HG02678 (cell line): Measurements from ENCODE around the gene LRMDA.

Experiments used
- ATAC-seq: cut with Tn5 transposase; IDR thresholded peaks from one replicate; pipeline ENCODE4 v1.9.1; 2021; ENCODE audit warnings: mild to moderate bottlenecking, moderate library complexity; ENCODE audit not compliant: unreplicated experiment

LRMDA gene

DNA sequence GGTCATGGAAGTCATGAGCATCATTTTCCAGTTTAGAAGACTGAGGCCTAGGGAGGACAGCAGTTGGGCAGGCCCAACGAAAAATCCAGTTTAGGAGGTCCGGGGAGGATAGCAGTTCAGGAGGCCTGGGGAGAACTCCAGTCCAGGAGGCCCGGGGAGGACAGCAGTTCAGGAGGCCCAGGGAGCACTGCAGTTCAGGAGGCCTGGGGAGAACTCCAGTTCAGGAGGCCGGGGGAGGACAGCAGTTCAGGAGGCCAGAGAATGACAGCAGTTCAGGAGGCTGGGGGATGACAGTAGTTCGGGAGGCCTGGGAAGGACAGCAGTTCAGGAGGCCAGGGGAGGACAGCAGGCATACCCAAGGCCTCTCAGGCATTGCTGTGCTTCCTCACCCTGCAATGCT is 453.4 kb downstream of the LRMDA start:
- no peak for ATAC-seq

DNA sequence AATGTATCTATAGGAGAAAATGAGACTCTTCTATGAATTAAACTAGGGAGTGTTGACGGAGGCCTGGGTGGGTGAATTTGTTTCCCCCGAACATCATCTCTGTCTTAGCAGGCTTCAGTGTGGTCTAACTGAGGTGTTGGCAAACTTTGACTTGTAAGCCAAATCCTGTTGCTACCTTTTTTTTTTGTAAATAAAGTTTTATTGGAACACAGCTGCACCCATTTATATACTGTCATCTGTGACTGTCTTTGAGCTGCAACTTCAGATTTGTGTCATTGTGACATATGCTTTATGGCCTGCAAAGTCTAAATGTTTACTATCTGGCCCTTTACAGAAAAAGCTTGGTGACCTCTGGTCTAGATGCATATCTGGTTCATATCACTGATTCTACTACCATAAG is 455.9 kb downstream of the LRMDA start:
- no peak for ATAC-seq

GRCh38 chr10:75887992-75888680 is 456.7 kb downstream of the LRMDA start:
- ATAC-seq, result no peak

GRCh38 chr10:75889051-75889450 is 457.6 kb downstream of the LRMDA start:
- ATAC-seq, result no peak

GRCh38 chr10:75894761-75895160 is 463.3 kb downstream of the LRMDA start:
- no peak for ATAC-seq

DNA sequence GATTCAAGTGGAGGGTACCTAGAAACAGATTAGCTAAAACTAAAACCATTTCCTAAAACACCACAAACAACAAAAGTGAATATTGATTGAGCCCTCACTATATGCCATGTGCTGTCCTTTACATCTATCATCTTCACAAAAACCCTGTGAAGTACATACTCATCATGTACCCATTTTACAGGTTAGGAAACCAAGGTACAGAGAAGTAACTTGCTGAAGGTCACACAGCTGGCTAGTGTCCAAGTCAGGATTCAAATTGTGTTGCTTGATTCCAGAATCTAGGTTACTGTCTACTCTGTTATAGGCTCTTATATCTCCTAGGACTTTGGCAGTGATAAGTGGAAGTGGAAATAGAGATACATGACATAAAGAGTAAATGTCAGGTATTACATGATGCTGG is 463.8 kb downstream of the LRMDA start:
- no peak for ATAC-seq

GRCh38 chr10:75899816-75900390 is 468.5 kb downstream of the LRMDA start:
- no peak for ATAC-seq

DNA sequence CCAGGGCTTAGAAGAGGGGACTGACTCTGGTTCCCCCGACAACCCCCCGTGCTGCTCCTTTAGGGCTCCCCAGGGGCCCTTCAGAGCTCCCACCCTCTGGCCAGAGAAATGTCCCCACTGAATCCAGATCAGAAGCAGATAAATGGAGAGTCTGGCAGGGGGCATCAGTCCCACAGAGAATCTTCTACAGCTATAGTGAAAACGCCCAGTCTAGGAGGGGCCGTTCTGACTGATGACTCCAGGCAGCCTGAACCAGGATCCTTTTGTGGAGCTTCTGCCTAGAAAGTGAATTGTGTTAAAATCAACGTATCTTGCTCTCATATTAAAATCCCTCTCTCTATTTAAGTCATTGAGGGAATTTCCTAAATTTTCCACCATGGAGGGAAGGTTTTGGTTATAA is 471.4 kb downstream of the LRMDA start:
- no peak for ATAC-seq

GRCh38 chr10:75904499-75905283 is 473.3 kb downstream of the LRMDA start:
- no peak for ATAC-seq

- ATAC-seq, result no peak
Measured at GRCh38 chr10:75905490-75905889, 474.1 kb downstream of the LRMDA start.

GRCh38 chr10:75910032-75910431 is 478.6 kb downstream of the LRMDA start:
- ATAC-seq, result no peak

DNA sequence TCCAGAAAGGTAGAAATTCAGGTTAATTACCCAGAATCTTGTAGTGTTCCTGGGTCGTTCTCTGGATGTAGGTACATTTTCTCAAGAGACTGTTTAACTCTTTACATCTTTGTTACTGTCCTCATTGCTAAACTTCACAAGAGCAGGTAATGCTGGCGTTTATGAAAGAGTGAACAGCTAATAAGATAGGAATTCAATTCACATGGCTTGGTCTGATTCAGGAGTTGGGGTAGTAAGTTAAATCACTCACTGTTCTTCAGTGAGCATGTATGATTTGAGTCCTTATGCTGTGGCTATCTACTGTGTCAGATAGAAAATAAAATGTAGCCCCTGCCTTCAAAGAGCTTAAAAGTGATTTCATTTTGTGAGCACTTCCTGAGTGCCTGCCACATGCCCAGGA is 480.0 kb downstream of the LRMDA start:
- no peak for ATAC-seq

- no peak for ATAC-seq
Measured at GRCh38 chr10:75916906-75917305, 485.5 kb downstream of the LRMDA start.

DNA sequence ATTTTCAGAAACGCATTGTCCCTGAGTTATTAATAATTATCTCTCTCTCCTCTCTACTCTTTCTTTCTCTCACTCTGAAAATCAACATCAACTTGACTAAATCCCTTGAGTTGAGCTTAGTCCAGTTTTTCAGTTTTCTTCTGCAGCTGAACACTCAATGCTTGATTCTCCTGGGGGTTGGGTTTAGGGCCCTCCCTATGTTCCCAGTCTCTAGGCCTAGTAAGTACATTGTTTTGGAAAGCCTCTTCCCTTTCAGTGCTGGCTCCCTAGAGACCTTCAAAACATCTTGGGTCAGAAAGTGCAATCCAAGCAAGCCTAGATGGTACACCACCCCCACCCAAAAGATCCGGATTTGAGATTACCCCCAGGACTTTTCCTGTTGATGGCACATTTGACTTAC is 488.5 kb downstream of the LRMDA start:
- ATAC-seq, result no peak

DNA sequence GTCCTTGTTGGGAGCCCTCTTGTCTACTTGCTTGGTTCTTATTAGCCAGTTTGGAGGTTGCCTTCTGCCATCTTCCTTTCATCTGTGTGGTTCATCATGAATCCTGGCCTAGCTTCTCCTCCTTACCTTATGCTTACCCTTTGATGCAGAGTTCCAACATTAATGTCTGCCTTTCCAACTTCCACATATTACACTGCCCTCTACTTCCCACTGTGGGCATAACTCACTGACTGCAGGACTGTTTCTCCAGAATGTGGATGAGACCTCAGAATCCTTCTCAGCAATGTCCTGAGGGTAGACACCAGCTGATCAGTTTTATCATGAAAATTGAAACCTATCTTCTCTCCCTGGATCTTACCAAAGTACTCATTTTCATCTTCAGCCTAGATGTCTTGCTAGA is 491.0 kb downstream of the LRMDA start:
- no peak for ATAC-seq

DNA sequence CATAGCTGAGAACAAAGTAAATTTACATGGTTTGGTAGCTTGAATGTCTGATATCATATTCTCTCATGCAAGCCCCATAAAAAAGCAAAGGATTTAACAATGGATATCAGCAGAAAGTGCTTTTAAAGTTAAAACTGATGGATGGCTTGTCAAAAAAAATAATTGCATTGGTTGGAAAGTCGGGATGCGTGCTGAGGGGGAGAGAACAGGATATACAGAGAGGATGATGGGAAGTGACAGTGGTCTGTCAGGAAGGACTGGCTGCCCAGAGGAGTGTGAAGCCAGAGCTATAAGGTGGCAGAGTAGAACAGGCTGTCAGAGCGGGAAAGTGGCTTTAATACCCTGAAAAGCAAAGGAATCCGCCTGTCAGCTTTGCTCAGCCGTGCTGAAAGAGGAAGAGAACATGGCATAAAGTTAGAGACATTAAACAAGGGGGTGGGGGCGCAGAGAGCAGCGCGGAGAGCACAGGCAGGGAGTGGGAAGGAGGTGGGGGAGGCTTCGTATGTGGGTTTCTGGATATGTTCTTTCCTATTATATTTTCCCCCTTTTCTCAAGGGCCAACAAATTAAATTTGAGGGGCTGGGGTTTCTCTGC is 493.0 kb downstream of the LRMDA start:
- no peak for ATAC-seq

DNA sequence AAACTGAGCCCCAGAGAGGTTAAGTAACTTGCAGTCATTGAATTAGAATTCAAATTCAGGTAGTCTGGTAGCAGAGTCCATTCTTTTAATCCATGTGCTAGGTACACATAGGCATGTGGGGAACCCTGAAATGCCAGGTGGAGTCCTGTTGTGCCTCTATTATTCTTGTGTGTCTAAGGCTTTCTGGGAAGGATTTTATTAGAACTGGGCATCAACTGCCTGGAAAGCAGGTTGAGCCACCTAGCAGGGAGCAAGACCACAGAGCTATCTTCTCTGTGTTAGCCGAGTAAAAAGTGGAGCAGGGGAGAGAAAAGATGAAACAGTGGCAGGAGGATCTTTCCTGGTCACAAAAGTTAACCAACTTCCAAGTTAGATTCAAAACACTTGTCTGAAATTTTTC is 494.6 kb downstream of the LRMDA start:
- no peak for ATAC-seq

DNA sequence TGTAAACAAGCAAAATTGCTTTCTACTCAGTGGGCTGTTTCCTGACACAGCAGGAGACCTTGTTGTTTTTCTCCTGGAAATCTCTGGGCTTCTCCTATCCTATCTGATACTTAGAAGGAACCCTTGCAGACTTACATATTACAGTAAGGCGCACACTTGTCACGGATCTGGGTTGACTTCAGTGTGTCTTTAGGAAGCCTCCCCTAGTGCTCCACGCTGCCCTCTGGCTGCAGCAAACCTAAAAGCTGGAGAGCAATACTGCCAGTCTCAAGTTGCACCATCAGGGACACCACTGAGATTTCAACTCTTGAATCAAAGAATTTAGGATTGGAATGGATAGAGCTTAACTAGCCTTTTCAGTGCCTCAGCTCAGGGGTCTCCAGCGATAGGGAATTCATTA is 495.3 kb downstream of the LRMDA start:
- ATAC-seq, result no peak

GRCh38 chr10:75928231-75928630 is 496.8 kb downstream of the LRMDA start:
- no peak for ATAC-seq

DNA sequence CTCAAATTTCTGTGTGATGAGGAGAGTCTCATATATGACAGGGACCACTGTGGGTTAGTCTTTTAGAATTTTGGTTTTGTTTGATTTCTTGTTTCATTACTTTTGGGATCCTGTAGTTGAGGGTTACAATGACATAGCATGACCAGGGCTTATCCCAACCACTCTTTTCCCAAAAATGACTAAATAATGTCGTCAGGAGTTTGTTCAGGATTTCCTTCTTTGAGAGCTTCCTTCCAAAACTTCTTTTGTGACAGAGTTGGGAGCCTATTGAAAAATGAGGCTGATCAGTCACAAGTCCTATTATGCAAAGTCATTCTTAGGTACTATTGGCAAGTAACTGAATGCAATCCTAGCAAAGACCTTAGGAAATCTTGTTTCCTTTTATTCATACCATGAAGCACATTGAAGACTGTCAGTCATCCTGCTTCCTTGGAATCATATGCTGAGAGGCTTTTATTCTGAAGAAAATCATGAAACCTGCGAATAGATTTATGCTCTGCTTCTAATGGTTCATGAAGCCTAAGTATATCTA is 498.3 kb downstream of the LRMDA start:
- ATAC-seq, result no peak

DNA sequence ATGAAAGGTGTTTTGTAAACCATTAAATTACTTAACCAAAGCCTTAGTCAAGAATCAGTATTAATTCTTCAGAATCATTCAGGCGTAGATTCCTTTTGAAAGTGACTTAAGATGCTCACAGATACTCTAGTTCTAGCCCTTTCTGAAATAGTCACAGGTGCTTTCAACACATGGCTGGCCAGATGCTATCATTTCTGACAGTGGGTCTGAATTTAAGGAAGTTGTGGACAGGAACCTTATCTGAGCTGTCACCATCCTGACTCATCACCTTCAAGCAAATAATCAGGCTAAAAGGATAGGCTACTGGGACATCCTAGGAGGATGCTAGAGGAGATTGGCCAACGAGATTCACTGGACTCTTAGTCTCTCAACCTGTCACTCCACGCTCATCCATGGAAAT is 501.5 kb downstream of the LRMDA start:
- no peak for ATAC-seq

GRCh38 chr10:75935240-75935639 is 503.8 kb downstream of the LRMDA start:
- ATAC-seq, result no peak
